ENCODE data around the gene NUDT3.
"Not testable (repeated sequence)": the region's sequence is repeated elsewhere in the genome, so short reads cannot be mapped to it uniquely, and the experiment has no call there.

NUDT3 gene

GRCh38 chr6:34359418-34360158, 32.9 kb downstream of the NUDT3 start:
- DNase-seq (ENCODE audit: low spot score in 2 of 2) (no peak), ATAC-seq (replicated peaks; ENCODE audit: extremely low read depth, poor library complexity, severe bottlenecking) (no peak)
- H3K36me3 Mint-ChIP-seq (ENCODE audit: insufficient read depth) = peaks cover 2% of the 10 kb centered on the region
- H3K9me3 Mint-ChIP-seq = no peaks in the 10 kb centered on the region
- no peaks in the 10 kb centered on the region for H3K27me3 Mint-ChIP-seq
- no peak overlapping the region for H3K27ac Mint-ChIP-seq (ENCODE audit: low read depth)
- H3K4me3 Mint-ChIP-seq = no peak overlapping the region
- peaks cover 38% of the 10 kb centered on the region for H3K4me1 Mint-ChIP-seq

GRCh38 chr6:34358389-34358905, 34.0 kb downstream of the NUDT3 start:
- H3K9me3 Mint-ChIP-seq = no peaks in the 10 kb centered on the region
- no peaks in the 10 kb centered on the region for H3K36me3 Mint-ChIP-seq (ENCODE audit: insufficient read depth)
- H3K4me1 Mint-ChIP-seq = peaks cover 29% of the 10 kb centered on the region
- no peak overlapping the region for H3K4me3 Mint-ChIP-seq
- no peak overlapping the region for H3K27ac Mint-ChIP-seq (ENCODE audit: low read depth)
- DNase-seq (ENCODE audit: low spot score in 2 of 2) = no peak
- no peak for ATAC-seq (replicated peaks; ENCODE audit: extremely low read depth, poor library complexity, severe bottlenecking)
- no peaks in the 10 kb centered on the region for H3K27me3 Mint-ChIP-seq

- no peaks in the 10 kb centered on the region for H3K9me3 Mint-ChIP-seq
- H3K4me1 Mint-ChIP-seq = peaks cover 24% of the 10 kb centered on the region
- DNase-seq (ENCODE audit: low spot score in 2 of 2) = no peak
- peaks cover 2% of the 10 kb centered on the region for H3K36me3 Mint-ChIP-seq (ENCODE audit: insufficient read depth)
- no peak for ATAC-seq (replicated peaks; ENCODE audit: extremely low read depth, poor library complexity, severe bottlenecking)
- no peaks in the 10 kb centered on the region for H3K27me3 Mint-ChIP-seq
- H3K4me3 Mint-ChIP-seq = no peak overlapping the region
- no peak overlapping the region for H3K27ac Mint-ChIP-seq (ENCODE audit: low read depth)
Observed at GRCh38 chr6:34357937-34358336, 34.5 kb downstream of the NUDT3 start.

GRCh38 chr6:34355889-34356288, 36.6 kb downstream of the NUDT3 start:
- Mint-ChIP-seq H3K9me3 (no peaks in the 10 kb centered on the region), H3K27ac (ENCODE audit: low read depth) (no peak overlapping the region), H3K4me3 (no peak overlapping the region), H3K36me3 (ENCODE audit: insufficient read depth) (peaks cover 5% of the 10 kb centered on the region), H3K27me3 (no peaks in the 10 kb centered on the region), H3K4me1 (peaks cover 15% of the 10 kb centered on the region)
- no peak for DNase-seq (ENCODE audit: low spot score in 2 of 2)
- ATAC-seq (replicated peaks; ENCODE audit: extremely low read depth, poor library complexity, severe bottlenecking) = no peak

GRCh38 chr6:34354230-34354629, 38.2 kb downstream of the NUDT3 start:
- H3K4me3 Mint-ChIP-seq; H3K4me1 Mint-ChIP-seq; H3K27me3 Mint-ChIP-seq; H3K9me3 Mint-ChIP-seq; H3K36me3 Mint-ChIP-seq (ENCODE audit: insufficient read depth); H3K27ac Mint-ChIP-seq (ENCODE audit: low read depth); DNase-seq (ENCODE audit: low spot score in 2 of 2); ATAC-seq (replicated peaks; ENCODE audit: extremely low read depth, poor library complexity, severe bottlenecking): not testable (repeated sequence)

- not testable (repeated sequence) for H3K27ac Mint-ChIP-seq (ENCODE audit: low read depth); H3K4me3 Mint-ChIP-seq; H3K9me3 Mint-ChIP-seq
Observed at GRCh38 chr6:34353530-34353929, 38.9 kb downstream of the NUDT3 start.

GRCh38 chr6:34352305-34352937, 40.0 kb downstream of the NUDT3 start:
- Mint-ChIP-seq H3K36me3 (ENCODE audit: insufficient read depth) (peaks cover 5% of the 10 kb centered on the region), H3K9me3 (no peaks in the 10 kb centered on the region), H3K4me1 (peaks cover 4% of the 10 kb centered on the region), H3K27me3 (no peaks in the 10 kb centered on the region), H3K4me3 (no peak overlapping the region), H3K27ac (ENCODE audit: low read depth) (no peak overlapping the region)
- ATAC-seq (replicated peaks; ENCODE audit: extremely low read depth, poor library complexity, severe bottlenecking) (no peak), DNase-seq (ENCODE audit: low spot score in 2 of 2) (no peak)

More at GRCh38 chr6:34353530-34353929, 38.9 kb downstream of the NUDT3 start:
- H3K36me3 Mint-ChIP-seq (ENCODE audit: insufficient read depth); ATAC-seq (replicated peaks; ENCODE audit: extremely low read depth, poor library complexity, severe bottlenecking); DNase-seq (ENCODE audit: low spot score in 2 of 2); H3K27me3 Mint-ChIP-seq; H3K4me1 Mint-ChIP-seq: not testable (repeated sequence)

GRCh38 chr6:34350934-34351217, 41.6 kb downstream of the NUDT3 start:
- Mint-ChIP-seq H3K27me3 (no peaks in the 10 kb centered on the region), H3K9me3 (no peaks in the 10 kb centered on the region), H3K36me3 (ENCODE audit: insufficient read depth) (peaks cover 5% of the 10 kb centered on the region), H3K4me1 (peaks cover 8% of the 10 kb centered on the region), H3K4me3 (no peak overlapping the region), H3K27ac (ENCODE audit: low read depth) (no peak overlapping the region)
- no peak for DNase-seq (ENCODE audit: low spot score in 2 of 2)
- ATAC-seq (replicated peaks; ENCODE audit: extremely low read depth, poor library complexity, severe bottlenecking) = no peak

GRCh38 chr6:34350137-34350933, 42.1 kb downstream of the NUDT3 start:
- ATAC-seq (replicated peaks; ENCODE audit: extremely low read depth, poor library complexity, severe bottlenecking) = no peak
- Mint-ChIP-seq H3K4me3 (no peak overlapping the region), H3K9me3 (no peaks in the 10 kb centered on the region), H3K27ac (ENCODE audit: low read depth) (no peak overlapping the region), H3K36me3 (ENCODE audit: insufficient read depth) (peaks cover 5% of the 10 kb centered on the region), H3K4me1 (peaks cover 8% of the 10 kb centered on the region), H3K27me3 (no peaks in the 10 kb centered on the region)
- no peak for DNase-seq (ENCODE audit: low spot score in 2 of 2)

GRCh38 chr6:34349211-34349610, 43.3 kb downstream of the NUDT3 start:
- no peak overlapping the region for H3K4me3 Mint-ChIP-seq
- peaks cover 8% of the 10 kb centered on the region for H3K36me3 Mint-ChIP-seq (ENCODE audit: insufficient read depth)
- H3K9me3 Mint-ChIP-seq = no peaks in the 10 kb centered on the region
- H3K27ac Mint-ChIP-seq (ENCODE audit: low read depth) = no peak overlapping the region
- no peaks in the 10 kb centered on the region for H3K27me3 Mint-ChIP-seq
- H3K4me1 Mint-ChIP-seq = peaks cover 13% of the 10 kb centered on the region
- DNase-seq (ENCODE audit: low spot score in 2 of 2) = no peak
- no peak for ATAC-seq (replicated peaks; ENCODE audit: extremely low read depth, poor library complexity, severe bottlenecking)

GRCh38 chr6:34347303-34347702, 45.2 kb downstream of the NUDT3 start:
- H3K27ac Mint-ChIP-seq (ENCODE audit: low read depth) = no peak overlapping the region
- no peaks in the 10 kb centered on the region for H3K27me3 Mint-ChIP-seq
- peaks cover 6% of the 10 kb centered on the region for H3K36me3 Mint-ChIP-seq (ENCODE audit: insufficient read depth)
- no peaks in the 10 kb centered on the region for H3K9me3 Mint-ChIP-seq
- no peak for DNase-seq (ENCODE audit: low spot score in 2 of 2)
- no peak overlapping the region for H3K4me3 Mint-ChIP-seq
- no peak for ATAC-seq (replicated peaks; ENCODE audit: extremely low read depth, poor library complexity, severe bottlenecking)
- H3K4me1 Mint-ChIP-seq = peaks cover 23% of the 10 kb centered on the region

- ATAC-seq (replicated peaks; ENCODE audit: extremely low read depth, poor library complexity, severe bottlenecking) (no peak), DNase-seq (ENCODE audit: low spot score in 2 of 2) (no peak)
- Mint-ChIP-seq H3K36me3 (ENCODE audit: insufficient read depth) (peaks cover 6% of the 10 kb centered on the region), H3K27me3 (no peaks in the 10 kb centered on the region), H3K9me3 (no peaks in the 10 kb centered on the region), H3K4me1 (peaks cover 23% of the 10 kb centered on the region), H3K4me3 (no peak overlapping the region), H3K27ac (ENCODE audit: low read depth) (no peak overlapping the region)
Observed at GRCh38 chr6:34346175-34347119, 46.0 kb downstream of the NUDT3 start.

Measured in central memory CD8-positive, alpha-beta T cell (primary cell).